K562 (cell line): ENCODE measurements around the gene MUSK.

Experiments
- BRCA1 ChIP-seq, 2 experiments: fragments of 450-650 bp in 1 of 2; sonication (generic) in 1 of 2; formaldehyde crosslinking in 1 of 2; IDR thresholded peaks; 2 replicates each; pipeline versions ENCODE4 v1.5.0 to v1.6.1; 2017 to 2020; ENCODE audit warnings: mild to moderate bottlenecking in 1 of 2, missing genetic modification reagents in 1 of 2
- CEBPG ChIP-seq, 3 experiments: fragments of 200-800 bp in 1 of 3; sonication (Bioruptor generic) in 1 of 3; sonication (generic) in 1 of 3; formaldehyde crosslinking in 1 of 3; IDR thresholded peaks in 2 of 3; conservative IDR thresholded peaks in 1 of 3; 2 replicates each; pipeline versions ENCODE4 v1.6.1 to v1.8.0; 2016 to 2022; ENCODE audit warnings: missing compliant biosample characterization in 2 of 3, missing genetic modification characterization in 2 of 3, mild to moderate bottlenecking in 1 of 3, missing genetic modification reagents in 1 of 3
- DPF2 ChIP-seq: fragments of 450-650 bp; IDR thresholded peaks from 2 replicates; pipeline ENCODE4 v1.6.1; 2016
- EP300 ChIP-seq: IDR thresholded peaks from 2 replicates; pipeline ENCODE4 v1.6.1; 2012; ENCODE audit warnings: low read length, improper control_type of control experiment
- ETV5 ChIP-seq: sonication (generic); formaldehyde crosslinking; IDR thresholded peaks from 2 replicates; pipeline ENCODE4 v1.4.0; 2020; ENCODE audit warnings: low read depth, mild to moderate bottlenecking, missing genetic modification reagents
- ILK ChIP-seq: fragments of 450-650 bp; IDR thresholded peaks from 2 replicates; pipeline ENCODE4 v1.6.1; 2016; ENCODE audit warnings: missing genetic modification characterization, low read depth, mild to moderate bottlenecking, missing compliant biosample characterization, moderate library complexity, borderline replicate concordance
- JUNB ChIP-seq: fragments of 450-650 bp; formaldehyde crosslinking; conservative IDR thresholded peaks from 2 replicates; pipeline ENCODE4 v1.4.0; 2020; ENCODE audit warnings: mild to moderate bottlenecking
- MAZ ChIP-seq, 2 experiments: fragments of 450-650 bp in 1 of 2; sonication (generic) in 1 of 2; formaldehyde crosslinking; IDR thresholded peaks in 1 of 2; conservative IDR thresholded peaks in 1 of 2; 2 replicates each; pipeline versions ENCODE4 v1.4.0 to v1.5.0; 2020; ENCODE audit warnings: mild to moderate bottlenecking in 1 of 2, missing genetic modification reagents in 1 of 2
- SIN3A ChIP-seq, 2 experiments: fragments of 150-350 bp in 1 of 2; IDR thresholded peaks; 2 replicates each; pipeline ENCODE4 v1.6.1; 2011 to 2016; ENCODE audit warnings: borderline replicate concordance in 2 of 2, low read depth in 2 of 2, low read length in 2 of 2, mild to moderate bottlenecking in 2 of 2, moderate library complexity in 2 of 2; ENCODE audit not compliant: control insufficient read depth in 1 of 2
- ZNF143 ChIP-seq: sonication (generic); formaldehyde crosslinking; IDR thresholded peaks from 2 replicates; pipeline ENCODE4 v1.9.0; 2022; ENCODE audit warnings: mild to moderate bottlenecking, missing genetic modification reagents
- ZNF830 ChIP-seq: fragments of 250-450 bp; sonication (Bioruptor Pico); IDR thresholded peaks from 2 replicates; pipeline ENCODE4 v1.5.0; 2021; ENCODE audit warnings: mild to moderate bottlenecking
- ZZZ3 ChIP-seq: fragments of 450-650 bp; IDR thresholded peaks from 2 replicates; pipeline ENCODE4 v1.6.1; 2016; ENCODE audit warnings: antibody characterized with exemption, mild to moderate bottlenecking, moderate library complexity
- TF ChIP-seq, protein P1 (sequence below), 2 experiments: fragments of 450-650 bp in 1 of 2; IDR thresholded peaks; 2 replicates each; pipeline ENCODE4 v1.6.1; 2011 to 2017; ENCODE audit warnings: low read depth in 2 of 2, antibody characterized with exemption in 1 of 2, borderline replicate concordance in 1 of 2, low read length in 1 of 2, mild to moderate bottlenecking in 1 of 2, mixed read lengths in 1 of 2; ENCODE audit not compliant: control insufficient read depth in 1 of 2
- TF ChIP-seq, protein P2 (sequence below), 3 experiments: IDR thresholded peaks in 2 of 3; conservative IDR thresholded peaks in 1 of 3; 2 replicates each; pipeline ENCODE4 v1.5.1; 2011 to 2012; ENCODE audit warnings: low read length in 3 of 3, mild to moderate bottlenecking in 3 of 3, control low read depth in 2 of 3, improper control_type of control experiment in 1 of 3, inconsistent platforms in 1 of 3, low read depth in 1 of 3, mixed read lengths in 1 of 3, moderate library complexity in 1 of 3; ENCODE audit not compliant: insufficient read depth in 2 of 3

DNA sequence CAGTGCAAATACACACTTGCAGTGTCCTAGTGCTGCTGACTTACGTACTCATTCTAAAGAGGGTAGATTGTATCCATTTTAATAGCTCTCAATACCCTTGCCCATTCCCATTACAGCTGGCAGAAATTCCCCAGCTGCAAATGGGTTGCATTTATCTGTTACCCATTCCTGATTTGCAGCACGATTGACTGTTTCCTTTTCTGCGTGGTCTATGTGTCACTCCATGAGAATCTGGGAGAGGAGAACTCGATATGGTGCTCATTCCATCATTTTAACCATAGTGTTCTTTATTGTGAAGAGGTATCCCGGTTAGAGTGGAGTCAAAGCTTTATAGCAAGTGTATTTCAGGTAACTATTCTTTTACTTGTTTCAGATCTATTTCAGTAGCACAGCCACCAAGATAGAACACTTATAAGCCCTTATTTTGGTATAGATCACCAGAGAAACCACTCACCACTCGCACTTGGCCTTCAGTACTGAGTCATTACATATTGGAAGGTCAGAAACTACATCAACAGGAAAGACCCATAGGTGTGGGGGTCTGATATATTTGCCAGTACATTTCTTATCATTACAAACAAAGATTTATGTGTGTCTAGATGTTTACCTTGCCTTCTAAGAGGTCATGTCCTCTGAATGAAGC lies 139.5 kb downstream of the MUSK start:
- TF ChIP-seq ZZZ3 (no peak), MAZ (CRISPR knock-in tag; conservative IDR thresholded peaks at IDR 0.05 in 1 of 2, IDR thresholded peaks at IDR 0.05 in 1 of 2) (no peak), ZNF143 (CRISPR knock-in tag) (no peak), EP300 (no peak), ZNF830 (CRISPR knock-in tag) (no peak), DPF2 (no peak), CEBPG (CRISPR knock-in tag; IDR thresholded peaks at IDR 0.05) (no peak), CEBPG (tag; conservative IDR thresholded peaks at IDR 0.05 in 1 of 2, IDR thresholded peaks at IDR 0.05 in 1 of 2) (no peak), ILK (tag) (no peak), JUNB (CRISPR knock-in tag) (no peak), SIN3A (IDR thresholded peaks at IDR 0.05; ENCODE audit: borderline replicate concordance in 2 of 2, control insufficient read depth in 1 of 2, low read depth in 2 of 2, low read length in 2 of 2) (no peak), BRCA1 (IDR thresholded peaks at IDR 0.05) (no peak), BRCA1 (CRISPR knock-in tag; IDR thresholded peaks at IDR 0.05) (no peak), ETV5 (CRISPR knock-in tag) (no peak)
- TF ChIP-seq, protein P1, sequence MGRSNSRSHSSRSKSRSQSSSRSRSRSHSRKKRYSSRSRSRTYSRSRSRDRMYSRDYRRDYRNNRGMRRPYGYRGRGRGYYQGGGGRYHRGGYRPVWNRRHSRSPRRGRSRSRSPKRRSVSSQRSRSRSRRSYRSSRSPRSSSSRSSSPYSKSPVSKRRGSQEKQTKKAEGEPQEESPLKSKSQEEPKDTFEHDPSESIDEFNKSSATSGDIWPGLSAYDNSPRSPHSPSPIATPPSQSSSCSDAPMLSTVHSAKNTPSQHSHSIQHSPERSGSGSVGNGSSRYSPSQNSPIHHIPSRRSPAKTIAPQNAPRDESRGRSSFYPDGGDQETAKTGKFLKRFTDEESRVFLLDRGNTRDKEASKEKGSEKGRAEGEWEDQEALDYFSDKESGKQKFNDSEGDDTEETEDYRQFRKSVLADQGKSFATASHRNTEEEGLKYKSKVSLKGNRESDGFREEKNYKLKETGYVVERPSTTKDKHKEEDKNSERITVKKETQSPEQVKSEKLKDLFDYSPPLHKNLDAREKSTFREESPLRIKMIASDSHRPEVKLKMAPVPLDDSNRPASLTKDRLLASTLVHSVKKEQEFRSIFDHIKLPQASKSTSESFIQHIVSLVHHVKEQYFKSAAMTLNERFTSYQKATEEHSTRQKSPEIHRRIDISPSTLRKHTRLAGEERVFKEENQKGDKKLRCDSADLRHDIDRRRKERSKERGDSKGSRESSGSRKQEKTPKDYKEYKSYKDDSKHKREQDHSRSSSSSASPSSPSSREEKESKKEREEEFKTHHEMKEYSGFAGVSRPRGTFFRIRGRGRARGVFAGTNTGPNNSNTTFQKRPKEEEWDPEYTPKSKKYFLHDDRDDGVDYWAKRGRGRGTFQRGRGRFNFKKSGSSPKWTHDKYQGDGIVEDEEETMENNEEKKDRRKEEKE (IDR thresholded peaks at IDR 0.05; ENCODE audit: borderline replicate concordance in 1 of 2, control insufficient read depth in 1 of 2, low read depth in 2 of 2, low read length in 1 of 2), result no peak
- TF ChIP-seq, protein P2, sequence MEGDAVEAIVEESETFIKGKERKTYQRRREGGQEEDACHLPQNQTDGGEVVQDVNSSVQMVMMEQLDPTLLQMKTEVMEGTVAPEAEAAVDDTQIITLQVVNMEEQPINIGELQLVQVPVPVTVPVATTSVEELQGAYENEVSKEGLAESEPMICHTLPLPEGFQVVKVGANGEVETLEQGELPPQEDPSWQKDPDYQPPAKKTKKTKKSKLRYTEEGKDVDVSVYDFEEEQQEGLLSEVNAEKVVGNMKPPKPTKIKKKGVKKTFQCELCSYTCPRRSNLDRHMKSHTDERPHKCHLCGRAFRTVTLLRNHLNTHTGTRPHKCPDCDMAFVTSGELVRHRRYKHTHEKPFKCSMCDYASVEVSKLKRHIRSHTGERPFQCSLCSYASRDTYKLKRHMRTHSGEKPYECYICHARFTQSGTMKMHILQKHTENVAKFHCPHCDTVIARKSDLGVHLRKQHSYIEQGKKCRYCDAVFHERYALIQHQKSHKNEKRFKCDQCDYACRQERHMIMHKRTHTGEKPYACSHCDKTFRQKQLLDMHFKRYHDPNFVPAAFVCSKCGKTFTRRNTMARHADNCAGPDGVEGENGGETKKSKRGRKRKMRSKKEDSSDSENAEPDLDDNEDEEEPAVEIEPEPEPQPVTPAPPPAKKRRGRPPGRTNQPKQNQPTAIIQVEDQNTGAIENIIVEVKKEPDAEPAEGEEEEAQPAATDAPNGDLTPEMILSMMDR (IDR thresholded peaks at IDR 0.05 in 2 of 3, conservative IDR thresholded peaks at IDR 0.05 in 1 of 3; ENCODE audit: insufficient read depth in 2 of 3, low read depth in 1 of 3, low read length in 3 of 3), result no peak
